ENCODE measurements around the gene EDEM3. TPM values are rescaled to one million over a fixed set of nuclear protein-coding genes. Genes with fewer than 3 reads are reported as not detected.

EDEM3 gene
- total RNA-seq, 3 donors from 2014 or later (not counting 1 experiment from before 2014, with no cell fraction given) = 8.9 to 15.4 (median 15.1) TPM

- Mint-ChIP-seq H3K4me3 (peak overlapping the region; percentile 96), H3K4me1 (peaks cover 32 to 33% of the 10 kb centered on the region in 2 donors), H3K36me3 (no peaks in the 10 kb centered on the region), H3K27ac (peak overlapping the region; percentile 80 to 96), H3K27me3 (ENCODE audit: low read depth in 2 of 2) (peaks cover 0 to 24% of the 10 kb centered on the region in 2 donors), H3K9me3 (no peaks in the 10 kb centered on the region)
- Histone ChIP-seq H3K27me3 (ENCODE audit: control insufficient read depth, insufficient read depth, low read length) (no peaks in the 10 kb centered on the region), H3K4me3 (ENCODE audit: low read length) (peak overlapping the region; percentile 92), H3K36me3 (ENCODE audit: control insufficient read depth, insufficient read depth, low read length) (no peaks in the 10 kb centered on the region), H3K9me3 (ENCODE audit: control insufficient read depth, insufficient read depth, low read length) (no peaks in the 10 kb centered on the region), H3K4me1 (ENCODE audit: control insufficient read depth, insufficient read depth, low read length) (peaks cover 6% of the 10 kb centered on the region), H3K27ac (ENCODE audit: low read length) (peak overlapping the region; percentile 87)
- TF ChIP-seq, protein P1, sequence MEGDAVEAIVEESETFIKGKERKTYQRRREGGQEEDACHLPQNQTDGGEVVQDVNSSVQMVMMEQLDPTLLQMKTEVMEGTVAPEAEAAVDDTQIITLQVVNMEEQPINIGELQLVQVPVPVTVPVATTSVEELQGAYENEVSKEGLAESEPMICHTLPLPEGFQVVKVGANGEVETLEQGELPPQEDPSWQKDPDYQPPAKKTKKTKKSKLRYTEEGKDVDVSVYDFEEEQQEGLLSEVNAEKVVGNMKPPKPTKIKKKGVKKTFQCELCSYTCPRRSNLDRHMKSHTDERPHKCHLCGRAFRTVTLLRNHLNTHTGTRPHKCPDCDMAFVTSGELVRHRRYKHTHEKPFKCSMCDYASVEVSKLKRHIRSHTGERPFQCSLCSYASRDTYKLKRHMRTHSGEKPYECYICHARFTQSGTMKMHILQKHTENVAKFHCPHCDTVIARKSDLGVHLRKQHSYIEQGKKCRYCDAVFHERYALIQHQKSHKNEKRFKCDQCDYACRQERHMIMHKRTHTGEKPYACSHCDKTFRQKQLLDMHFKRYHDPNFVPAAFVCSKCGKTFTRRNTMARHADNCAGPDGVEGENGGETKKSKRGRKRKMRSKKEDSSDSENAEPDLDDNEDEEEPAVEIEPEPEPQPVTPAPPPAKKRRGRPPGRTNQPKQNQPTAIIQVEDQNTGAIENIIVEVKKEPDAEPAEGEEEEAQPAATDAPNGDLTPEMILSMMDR (IDR thresholded peaks at IDR 0.05) = no peak
- WGBS (ENCODE audit: insufficient coverage) = 4% methylated on average over 27 of the region's 27 CpGs
- intact Hi-C loops (cut with micrococcal nuclease) = loop anchor here (5.0 kb wide), 2 partner anchors 217 to 562 kb away; partner anchors contain the start of genes IVNS1ABP and NIBAN1
- DNase-seq (no peak), ATAC-seq (peak in 1 of 3 donors; percentile 2)
Observed at GRCh38 chr1:184755226-184756065, 788 bp upstream of the EDEM3 start.

DNA sequence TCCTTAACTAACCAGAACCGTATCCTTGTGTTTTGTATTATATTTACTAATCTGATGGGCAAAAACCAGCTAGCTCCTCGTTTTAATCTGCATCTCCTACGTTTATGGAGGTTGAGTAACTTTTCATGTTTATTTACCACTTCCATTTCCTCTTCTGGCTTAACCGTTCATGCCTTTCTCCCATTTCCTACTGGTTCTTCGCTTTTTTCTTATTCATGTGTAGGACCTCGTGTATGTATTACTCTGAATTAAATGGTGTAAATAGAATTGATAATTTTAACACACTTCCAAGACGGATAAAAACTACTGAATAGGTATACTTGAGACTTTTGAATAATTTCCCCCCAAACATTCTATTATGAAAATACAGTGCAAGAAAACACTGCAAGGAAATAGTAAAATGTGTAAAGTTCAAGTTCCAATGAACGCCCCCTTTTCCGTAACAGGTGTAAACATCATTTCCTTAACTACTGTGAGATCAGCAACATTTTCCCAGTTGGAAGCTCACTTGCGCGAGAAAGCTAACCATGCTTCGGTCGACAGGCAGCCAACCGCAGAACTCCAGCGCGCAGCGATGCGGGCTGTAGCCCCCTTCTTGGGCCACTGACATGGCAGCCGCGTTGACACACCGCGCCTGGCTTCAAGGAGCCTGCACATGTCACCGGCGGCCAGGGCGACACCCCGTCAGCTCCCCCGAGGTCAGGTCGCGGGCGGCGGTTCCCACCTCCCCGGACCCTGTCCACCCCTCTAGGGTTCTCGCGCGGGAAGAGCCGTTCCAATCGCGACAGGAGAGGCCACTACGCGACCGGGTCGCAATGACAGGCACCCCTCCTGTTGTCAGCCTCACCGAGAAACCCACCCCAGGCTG is 816 bp downstream of the EDEM3 start:
- peak overlapping the region; percentile 87 for H3K27ac ChIP-seq (ENCODE audit: low read length)
- 0% methylated on average over 36 of the region's 43 CpGs for WGBS (ENCODE audit: insufficient coverage)
- Mint-ChIP-seq H3K4me1 (peaks cover 32 to 33% of the 10 kb centered on the region in 2 donors), H3K4me3 (peak overlapping the region; percentile 96), H3K27me3 (ENCODE audit: low read depth in 2 of 2) (peaks cover 0 to 16% of the 10 kb centered on the region in 2 donors), H3K36me3 (no peaks in the 10 kb centered on the region), H3K27ac (peak overlapping the region; percentile 80 to 96), H3K9me3 (no peaks in the 10 kb centered on the region)
- peak overlapping the region; percentile 92 for H3K4me3 ChIP-seq (ENCODE audit: low read length)
- H3K4me1 ChIP-seq (ENCODE audit: control insufficient read depth, insufficient read depth, low read length) = peaks cover 6% of the 10 kb centered on the region
- DNase-seq (peak in 1 of 2 donors; percentile 66), ATAC-seq (peak in 1 of 3 donors; percentile 5)
- TF ChIP-seq, protein P1 (IDR thresholded peaks at IDR 0.05) = no peak
- H3K36me3 ChIP-seq (ENCODE audit: control insufficient read depth, insufficient read depth, low read length) = no peaks in the 10 kb centered on the region
- intact Hi-C loops (cut with micrococcal nuclease) = loop anchor here (1.0 kb wide), 1 partner anchor 403 kb away; the partner anchor contains the start of gene SWT1
- no peaks in the 10 kb centered on the region for H3K27me3 ChIP-seq (ENCODE audit: control insufficient read depth, insufficient read depth, low read length)
- H3K9me3 ChIP-seq (ENCODE audit: control insufficient read depth, insufficient read depth, low read length) = no peaks in the 10 kb centered on the region

- 32% methylated on average over 4 of the region's 5 CpGs for WGBS (ENCODE audit: insufficient coverage)
- peak overlapping the region; percentile 96 for H3K4me3 Mint-ChIP-seq
- peaks cover 32 to 33% of the 10 kb centered on the region in 2 donors for H3K4me1 Mint-ChIP-seq
- DNase-seq (no peak), ATAC-seq (no peak)
- peak overlapping the region; percentile 80 to 96 for H3K27ac Mint-ChIP-seq
- Histone ChIP-seq H3K27me3 (ENCODE audit: control insufficient read depth, insufficient read depth, low read length) (no peaks in the 10 kb centered on the region), H3K9me3 (ENCODE audit: control insufficient read depth, insufficient read depth, low read length) (no peaks in the 10 kb centered on the region), H3K27ac (ENCODE audit: low read length) (no peak overlapping the region), H3K4me1 (ENCODE audit: control insufficient read depth, insufficient read depth, low read length) (peaks cover 6% of the 10 kb centered on the region), H3K36me3 (ENCODE audit: control insufficient read depth, insufficient read depth, low read length) (no peaks in the 10 kb centered on the region), H3K4me3 (ENCODE audit: low read length) (no peak overlapping the region)
- H3K9me3 Mint-ChIP-seq = no peaks in the 10 kb centered on the region
- H3K27me3 Mint-ChIP-seq (ENCODE audit: low read depth in 2 of 2) = peaks cover 0 to 15% of the 10 kb centered on the region in 2 donors
- intact Hi-C loops (cut with micrococcal nuclease) = no loop called here
- H3K36me3 Mint-ChIP-seq = no peaks in the 10 kb centered on the region
- TF ChIP-seq, protein P1 (IDR thresholded peaks at IDR 0.05) = no peak
Observed at GRCh38 chr1:184753117-184753516, 1.5 kb downstream of the EDEM3 start.

All from natural killer cell (primary cell).